AG10803 (cell line): ENCODE data around the gene SOCS7.

Source experiments
- DNase-seq: peaks from one replicate; pipeline ENCODE4 v3.0.0; 2010; ENCODE audit warnings: low read depth
- H3K4me3 ChIP-seq: 2 replicates; pipeline ENCODE4 v1.5.1; 2011; ENCODE audit warnings: mild to moderate bottlenecking, low read length, control low read depth
- CTCF ChIP-seq: conservative IDR thresholded peaks from 2 replicates; pipeline ENCODE4 v1.5.1; 2011; ENCODE audit warnings: mild to moderate bottlenecking, low read length, control low read depth, inconsistent platforms

Gene SOCS7

GRCh38 chr17:38354466-38354865 is 2.8 kb downstream of the SOCS7 start:
- no peak for TF ChIP-seq CTCF
- DNase-seq: no peak
- H3K4me3 ChIP-seq: no peak overlapping the region

DNA sequence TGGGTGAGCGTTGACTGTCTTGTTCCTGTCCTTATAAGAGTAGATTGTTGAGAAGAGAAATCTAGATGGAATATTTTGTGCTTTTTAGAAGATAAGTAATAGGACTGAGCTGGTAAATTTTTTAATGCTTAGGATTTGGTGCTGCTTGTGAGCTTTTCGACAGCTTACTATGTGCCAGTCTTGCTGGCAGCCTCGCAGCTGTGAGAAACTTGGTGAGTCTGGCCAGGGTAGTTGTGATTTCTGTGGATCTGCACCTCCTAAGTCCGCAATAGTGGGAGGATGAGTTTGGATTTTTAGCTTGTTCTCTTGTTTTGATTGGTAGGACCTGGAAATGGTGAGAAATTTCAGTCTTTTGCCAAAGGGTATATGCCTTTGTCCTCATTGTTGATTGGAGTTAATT is 3.6 kb downstream of the SOCS7 start:
- TF ChIP-seq CTCF: no peak
- no peak overlapping the region for H3K4me3 ChIP-seq

DNA sequence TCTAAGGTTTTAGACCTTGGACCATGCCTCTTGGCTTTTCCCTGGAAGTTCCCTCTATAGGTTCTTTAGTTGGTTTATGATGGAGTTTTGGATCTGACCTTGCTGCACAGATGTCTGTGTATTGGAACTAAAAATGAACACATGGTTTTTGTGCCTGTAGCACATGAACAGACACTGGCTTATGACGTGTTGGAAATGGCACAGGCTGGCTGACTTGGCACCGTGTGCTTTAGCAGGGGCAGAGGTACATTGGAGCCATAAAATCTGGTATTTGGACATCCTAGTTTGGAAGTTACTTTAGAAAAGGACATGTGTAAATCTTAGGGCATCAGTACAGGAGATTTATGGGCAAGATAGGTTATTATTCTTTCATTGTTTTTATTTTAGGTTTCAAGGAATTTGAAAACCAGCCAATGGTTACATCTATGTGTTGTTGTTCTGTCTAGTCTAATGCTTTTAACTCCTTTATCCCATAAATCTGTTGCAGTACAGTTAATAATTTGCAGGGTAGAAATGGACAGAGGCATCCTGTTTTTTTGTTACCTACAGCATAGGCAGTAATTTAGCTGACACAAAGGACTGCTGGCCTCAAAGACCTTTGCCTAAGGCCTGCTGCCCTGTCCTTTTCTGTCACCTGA is 6.0 kb downstream of the SOCS7 start:
- no peak for TF ChIP-seq CTCF
- H3K4me3 ChIP-seq: no peak overlapping the region
- DNase-seq: peak; percentile 49

More for the DNA sequence above, 3.6 kb downstream of the SOCS7 start:
- no peak for DNase-seq

DNA sequence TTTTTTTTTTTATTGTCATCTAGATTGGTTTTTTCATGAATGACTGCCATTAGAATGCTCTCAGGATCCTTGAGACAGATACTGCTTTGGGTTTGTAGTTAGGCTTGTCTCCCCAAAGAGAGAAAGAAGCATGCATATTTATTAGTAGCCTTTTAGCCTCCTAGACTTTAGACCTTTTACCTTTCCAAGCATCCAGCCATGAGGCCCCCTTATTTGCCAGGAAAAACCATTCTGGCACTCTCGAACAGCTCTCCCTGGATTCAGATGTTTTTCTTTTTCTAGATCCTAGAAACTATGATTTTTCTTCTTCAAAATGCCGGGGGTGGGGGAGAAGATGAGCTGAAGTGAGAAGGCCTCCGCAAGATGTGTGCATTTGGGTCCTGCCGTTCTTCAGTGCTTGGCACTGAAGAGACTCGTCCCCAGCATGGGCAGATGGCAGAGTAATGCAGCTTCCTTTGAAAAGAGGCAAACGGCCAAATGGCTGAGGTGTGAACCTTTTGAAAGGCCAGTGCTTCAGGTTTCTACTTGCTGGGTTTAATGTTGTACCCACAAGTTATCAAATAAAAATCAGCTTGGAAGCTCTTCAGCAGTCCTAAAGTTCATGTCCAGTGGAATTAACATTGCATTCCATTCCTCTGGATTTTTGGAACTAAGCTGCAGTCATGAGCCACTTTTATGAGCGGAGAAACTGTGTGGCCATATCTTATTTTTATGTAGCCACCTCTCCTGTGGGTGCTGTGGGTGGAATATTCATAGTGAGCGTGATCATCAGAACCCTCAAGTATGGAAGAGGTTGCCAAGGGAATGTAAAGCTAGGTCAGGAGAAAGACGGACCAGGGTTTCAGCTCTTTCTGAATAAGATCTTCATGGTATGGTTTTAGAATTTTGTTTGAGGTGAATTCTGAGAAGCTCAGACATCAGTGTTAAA is 7.2 kb downstream of the SOCS7 start:
- DNase-seq: peak; percentile 36
- TF ChIP-seq CTCF: no peak

DNA sequence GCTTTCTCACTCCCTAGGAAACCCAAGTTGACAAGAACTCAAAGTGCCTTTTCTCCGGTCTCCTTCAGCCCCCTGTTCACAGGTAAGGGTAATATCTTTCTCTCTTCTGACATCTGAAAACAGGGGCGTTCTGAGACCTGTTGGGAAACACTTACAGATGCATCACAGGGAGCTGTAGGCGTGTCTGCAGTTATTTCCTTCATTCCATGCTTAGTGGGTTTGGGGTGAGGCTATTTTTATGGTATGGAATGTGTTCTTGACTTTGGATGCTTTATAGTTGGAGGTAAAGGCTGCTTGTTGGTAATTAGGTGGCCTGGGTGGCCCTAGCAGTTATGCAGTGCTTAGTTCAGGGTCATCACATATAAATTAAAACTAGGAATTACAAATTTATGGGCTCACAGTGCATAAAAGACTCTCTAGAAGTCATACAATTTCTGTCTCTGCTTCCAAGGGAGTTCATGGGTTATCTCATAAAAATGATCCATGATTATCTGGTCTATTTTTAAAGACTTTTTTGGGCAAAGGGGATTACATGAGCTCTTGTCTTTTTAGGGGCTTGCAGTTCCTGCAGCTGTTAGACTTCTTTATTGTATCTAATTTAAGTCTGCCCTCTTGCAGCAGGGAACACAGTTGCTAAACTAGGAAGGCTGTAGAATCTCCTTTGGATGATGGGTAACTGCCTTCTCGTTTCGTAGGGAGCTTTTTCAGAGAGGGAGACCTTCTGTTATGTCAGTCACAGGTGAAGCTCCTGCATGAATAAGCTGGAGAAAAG is 10.2 kb downstream of the SOCS7 start:
- no peak overlapping the region for H3K4me3 ChIP-seq
- no peak for TF ChIP-seq CTCF
- peak; percentile 45 for DNase-seq

More for the DNA sequence above, 7.2 kb downstream of the SOCS7 start:
- H3K4me3 ChIP-seq: no peak overlapping the region

- TF ChIP-seq CTCF: no peak
- H3K4me3 ChIP-seq: no peak overlapping the region
- no peak for DNase-seq
Observed at GRCh38 chr17:38363016-38363415, 11.4 kb downstream of the SOCS7 start.
